HG03432 (cell line): ENCODE measurements around the gene AMH.

Experiments
- ATAC-seq: cut with Tn5 transposase; IDR thresholded peaks from one replicate; pipeline ENCODE4 v1.9.1; 2021; ENCODE audit warnings: mild to moderate bottlenecking, moderate library complexity; ENCODE audit not compliant: unreplicated experiment

The AMH gene

GRCh38 chr19:2248136-2249009 lies 750 bp upstream of the AMH start:
- no peak for ATAC-seq

GRCh38 chr19:2249880-2250765 lies 1.0 kb downstream of the AMH start:
- no peak for ATAC-seq

DNA sequence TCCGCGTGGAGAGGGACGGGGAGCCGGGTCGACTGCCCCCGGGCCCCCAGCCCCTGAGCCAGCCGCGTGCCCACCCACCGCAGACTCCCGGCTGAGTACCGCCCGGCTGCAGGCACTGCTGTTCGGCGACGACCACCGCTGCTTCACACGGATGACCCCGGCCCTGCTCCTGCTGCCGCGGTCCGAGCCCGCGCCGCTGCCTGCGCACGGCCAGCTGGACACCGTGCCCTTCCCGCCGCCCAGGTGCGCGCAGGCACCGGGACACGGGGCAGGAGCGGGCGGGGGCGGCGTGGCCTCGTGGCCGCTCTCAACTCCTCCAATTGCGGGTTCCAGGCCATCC lies 1.6 kb downstream of the AMH start:
- ATAC-seq: no peak

GRCh38 chr19:2251106-2252054 lies 2.3 kb downstream of the AMH start:
- no peak for ATAC-seq

DNA sequence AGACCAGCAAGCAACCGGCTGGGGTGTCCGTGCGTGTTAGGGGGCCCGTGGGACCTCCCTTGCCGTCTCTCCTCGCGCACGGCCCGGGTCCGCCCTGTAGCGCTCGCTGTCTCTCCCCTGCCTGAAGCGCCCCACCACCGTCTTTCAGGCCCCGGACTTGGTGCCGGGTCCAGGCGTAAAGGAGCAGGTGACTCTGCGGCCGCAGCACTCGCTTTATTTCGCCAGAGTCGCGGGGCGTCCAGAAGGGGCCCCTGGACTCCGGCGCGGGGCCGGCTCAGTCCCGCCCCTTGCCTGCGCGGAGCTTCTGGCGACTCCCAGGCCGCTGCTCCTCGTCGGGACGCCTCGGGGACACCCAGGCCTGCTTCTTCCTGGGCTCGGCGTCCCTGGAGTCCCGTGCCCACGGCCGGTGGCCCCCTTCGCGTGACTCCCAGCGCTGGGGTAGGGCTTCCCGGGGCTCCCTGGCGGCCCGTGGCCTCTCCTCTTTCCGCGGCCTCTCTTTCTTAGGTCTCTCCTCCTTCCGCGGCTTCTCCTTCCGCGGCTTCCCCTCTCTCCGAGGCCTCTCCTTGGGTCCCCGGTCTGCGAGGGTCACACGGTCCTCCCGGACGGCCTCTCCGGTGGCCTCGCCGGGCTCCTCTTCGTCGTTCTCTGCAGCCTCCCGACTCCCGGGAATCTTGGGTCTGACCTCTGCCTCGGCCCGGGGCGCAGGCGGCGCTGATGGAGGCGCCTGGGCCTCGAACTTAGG lies 3.1 kb downstream of the AMH start:
- no peak for ATAC-seq

GRCh38 chr19:2252797-2253105 lies 3.6 kb downstream of the AMH start:
- no peak for ATAC-seq

DNA sequence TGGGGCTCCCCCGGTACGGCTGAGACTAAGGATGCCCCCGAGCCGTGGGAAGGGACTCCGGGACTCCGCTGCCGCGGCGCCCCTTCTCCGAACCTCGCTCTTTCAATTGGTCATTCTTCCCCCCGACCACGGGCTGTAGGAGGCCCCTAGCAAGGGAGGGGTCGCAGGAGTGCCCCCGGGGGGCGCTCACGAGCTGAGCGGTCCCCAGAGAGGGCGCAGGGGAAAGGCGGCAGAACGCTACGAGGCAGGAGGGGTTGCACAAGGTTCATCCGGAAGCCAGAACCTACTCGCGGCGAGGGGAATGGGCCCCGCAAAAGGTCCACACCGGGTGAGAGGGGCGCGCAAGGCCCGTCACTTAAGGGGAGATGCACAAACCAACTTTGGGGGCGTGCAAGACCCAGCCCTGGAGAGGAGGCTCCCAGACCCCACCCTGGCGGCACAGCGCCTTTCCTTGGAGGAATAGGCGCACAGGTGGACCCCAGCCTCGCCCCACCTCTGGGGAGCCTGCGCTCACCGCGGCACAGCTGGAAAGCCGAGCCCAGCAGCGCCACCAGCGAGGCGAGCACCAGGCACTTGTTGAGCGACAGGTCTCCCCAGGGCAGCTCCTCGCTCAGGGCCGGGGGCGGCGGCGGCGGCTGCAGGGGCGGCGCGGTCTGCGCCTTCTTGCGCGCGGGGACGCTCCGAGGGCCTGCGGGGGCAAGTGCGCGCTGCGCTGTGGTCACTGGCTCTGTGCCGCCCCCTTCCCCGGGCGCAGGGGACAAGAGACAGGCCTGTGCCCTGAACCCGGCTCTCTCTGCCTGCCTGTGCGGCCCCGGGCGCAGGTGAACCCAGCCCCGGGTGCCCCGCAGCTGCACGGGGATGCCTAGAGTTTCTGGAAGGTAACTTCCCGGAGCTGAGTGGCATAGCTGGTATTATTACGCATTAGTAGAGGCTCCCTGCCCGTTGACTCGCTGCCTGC lies 4.3 kb downstream of the AMH start:
- no peak for ATAC-seq

- ATAC-seq: no peak
Observed at GRCh38 chr19:2254064-2254872, 5.1 kb downstream of the AMH start.

- no peak for ATAC-seq
Observed at GRCh38 chr19:2255112-2255845, 6.2 kb downstream of the AMH start.

DNA sequence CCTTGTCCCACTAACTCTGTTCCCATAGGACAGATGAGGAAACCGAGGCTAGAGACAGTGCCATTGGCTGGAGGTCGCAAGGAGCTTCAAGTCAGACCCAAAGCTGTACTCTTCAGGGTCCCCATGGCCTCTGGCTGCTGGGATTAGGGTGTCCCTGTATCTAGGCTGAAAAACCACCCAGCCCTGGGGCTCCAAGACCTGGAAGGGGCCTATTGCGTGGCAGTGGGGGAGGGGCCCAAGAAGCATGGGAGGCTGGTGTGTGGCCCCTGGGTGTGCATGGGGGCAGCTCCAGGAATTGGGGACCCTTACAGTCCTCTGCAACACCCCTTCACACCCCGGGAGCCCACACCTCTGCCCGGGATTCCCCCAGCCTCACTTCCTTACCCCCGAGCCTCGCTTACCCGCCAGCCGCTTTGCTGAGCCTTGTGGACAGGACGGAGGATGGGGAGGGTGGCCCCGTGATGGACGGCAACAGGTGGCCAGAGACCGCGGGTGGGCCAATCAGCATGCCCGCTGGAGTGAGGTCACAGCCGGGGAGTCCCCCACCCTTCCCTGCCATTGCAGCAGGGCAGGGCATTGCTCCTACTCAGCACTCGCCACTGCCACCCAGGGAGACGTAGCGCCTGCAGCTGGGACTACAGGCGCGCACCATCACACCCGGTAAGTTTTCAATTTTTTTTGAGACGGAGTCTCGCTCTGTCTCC lies 7.0 kb downstream of the AMH start, which contains the start of gene JSRP1:
TSS of gene JSRP1 (minus strand) at position 436 of the 704 bp plus-strand sequence. CDS start 1,103 bp downstream, outside the sequence.
- ATAC-seq: no peak

GRCh38 chr19:2259336-2259735 lies 10.2 kb downstream of the AMH start:
- ATAC-seq: no peak

DNA sequence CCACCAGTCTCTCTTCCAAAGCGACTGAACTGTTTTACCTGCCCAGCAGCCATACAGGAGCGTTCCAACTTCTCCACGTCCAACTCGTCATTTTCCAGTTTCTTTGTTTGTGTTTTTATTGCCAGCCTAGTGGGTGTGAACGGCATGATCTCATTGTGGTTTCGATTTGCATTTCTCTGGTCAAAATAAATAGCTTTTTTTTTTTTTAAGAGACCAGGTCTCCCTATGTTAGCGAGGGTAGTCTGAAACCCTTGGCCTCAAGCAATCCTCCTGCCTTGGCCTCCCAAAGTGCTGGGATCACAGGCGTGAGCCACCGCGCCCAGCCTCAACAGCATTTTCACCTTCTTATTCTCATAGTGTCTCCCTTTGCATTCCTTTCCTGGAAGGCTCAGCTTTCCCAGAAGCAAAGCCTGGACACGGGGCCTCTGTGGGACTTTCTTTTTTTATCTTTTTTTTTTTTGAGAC lies 11.2 kb downstream of the AMH start:
- ATAC-seq: no peak

DNA sequence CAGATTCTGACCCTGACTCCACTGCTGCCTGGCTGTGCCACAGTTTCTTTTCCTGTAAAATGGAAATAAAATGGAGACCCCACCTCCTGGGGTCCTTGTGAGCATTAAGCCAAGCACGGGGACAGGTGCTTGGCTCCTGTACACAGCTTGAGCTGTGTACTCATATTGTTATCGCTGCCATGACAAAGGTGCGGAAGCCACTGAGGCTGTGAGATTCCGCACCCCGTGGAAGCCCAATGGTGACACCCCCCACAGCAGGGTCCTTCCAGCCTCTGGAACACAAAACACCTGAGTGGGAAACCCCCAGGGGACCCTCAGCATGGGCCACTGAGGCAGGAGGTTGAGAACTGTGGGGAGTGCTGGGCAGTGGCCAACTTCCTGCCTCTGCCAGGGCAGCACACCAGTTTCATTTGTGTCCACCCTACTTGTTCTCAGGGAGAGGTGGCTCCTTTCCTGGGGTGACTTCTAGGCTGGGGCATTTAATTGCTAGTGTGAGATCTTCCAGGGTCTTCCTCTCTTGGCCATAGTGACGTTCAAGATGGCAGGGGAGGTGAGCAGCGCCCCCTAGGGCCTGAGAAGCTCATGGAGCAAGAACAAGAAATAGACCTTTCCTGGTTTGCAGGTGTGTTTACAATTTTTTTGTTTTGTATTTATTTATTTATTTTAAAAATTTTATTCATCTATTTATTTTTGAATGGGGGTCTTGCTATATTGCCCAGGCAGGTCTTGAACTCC lies 12.5 kb downstream of the AMH start:
- ATAC-seq: no peak

DNA sequence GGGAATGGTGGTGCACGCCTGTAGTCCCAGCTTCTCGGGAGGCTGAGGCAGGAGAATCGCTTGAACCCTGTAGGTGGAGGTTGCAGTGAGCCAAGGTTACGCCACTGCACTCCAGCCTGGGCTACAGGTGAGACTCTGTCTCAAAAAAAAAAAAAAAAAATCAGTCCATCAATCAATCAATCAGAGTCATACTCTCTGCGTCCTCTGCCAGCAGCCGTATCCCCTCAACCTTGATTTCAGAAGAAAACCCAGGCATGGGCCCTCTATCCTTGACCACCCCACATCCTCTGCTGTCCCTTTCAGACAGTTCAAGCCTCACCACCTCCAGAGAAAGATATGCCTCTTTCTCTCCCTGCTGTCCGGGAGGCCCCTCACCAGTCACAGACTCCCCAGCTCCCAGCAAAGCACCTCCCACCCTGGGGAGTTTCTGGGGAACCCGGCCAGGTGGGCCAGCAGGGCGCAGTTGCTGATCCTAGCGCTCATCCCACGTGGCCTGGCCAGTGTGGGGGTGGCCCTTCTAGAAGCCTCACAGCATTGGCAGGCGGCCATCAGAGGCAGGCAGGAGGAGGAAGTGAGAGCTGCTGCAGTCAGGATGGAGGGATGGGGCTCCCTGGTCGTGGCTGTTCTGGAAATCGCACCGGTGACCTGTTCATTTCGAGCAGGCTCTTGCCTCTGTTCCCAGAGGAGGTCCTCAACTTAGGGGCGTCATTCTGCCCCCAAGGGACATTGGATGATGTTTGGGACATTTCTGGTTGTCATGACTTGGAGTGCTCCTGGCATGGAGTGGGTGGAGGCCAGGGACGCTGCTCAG lies 17.3 kb downstream of the AMH start:
- no peak for ATAC-seq

DNA sequence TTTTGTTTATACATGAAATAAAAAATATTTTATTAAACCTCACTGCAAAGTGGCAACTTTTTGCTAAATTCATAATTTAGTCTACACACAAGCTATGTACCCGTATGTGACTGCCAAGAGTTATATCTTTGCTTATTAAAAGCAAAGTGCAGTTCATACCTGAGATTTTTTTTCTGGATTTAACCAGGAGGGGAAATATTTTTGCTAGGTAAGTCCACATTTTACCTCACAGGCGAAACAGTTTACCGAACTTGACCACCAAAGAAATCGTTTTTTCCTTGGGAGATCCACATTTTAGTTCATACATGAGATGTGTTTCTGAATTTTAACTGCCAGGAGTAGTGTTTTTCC lies 19.3 kb downstream of the AMH start:
- ATAC-seq: no peak

GRCh38 chr19:2268861-2269243 lies 19.7 kb downstream of the AMH start:
- ATAC-seq: no peak
